Spinal cord (tissue), 10 donors: ENCODE data around the gene FRMD4A. TPM values are rescaled to one million over a fixed set of nuclear protein-coding genes. Genes with fewer than 3 reads are reported as not detected.

Experiments used
- DNase-seq, 6 donors: peaks; one replicate each; pipeline versions ENCODE4 v3.0.0 to v3.0.0-alpha.2; 2013 to 2015; ENCODE audit warnings: low spot score in 6 of 6, low read depth in 4 of 6
- H3K27ac ChIP-seq: one replicate; pipeline ENCODE4 v1.5.1; 2013; ENCODE audit warnings: low read depth, low read length, control low read depth
- H3K27me3 ChIP-seq: one replicate; pipeline ENCODE4 v1.6.1; 2013; ENCODE audit warnings: low read length; ENCODE audit not compliant: control insufficient read depth, insufficient read depth
- H3K36me3 ChIP-seq: one replicate; pipeline ENCODE4 v1.6.1; 2013; ENCODE audit warnings: low read length; ENCODE audit not compliant: control insufficient read depth, insufficient read depth
- H3K4me1 ChIP-seq: one replicate; pipeline ENCODE4 v1.6.1; 2013; ENCODE audit warnings: low read length; ENCODE audit not compliant: control insufficient read depth, insufficient read depth
- H3K4me3 ChIP-seq: one replicate; pipeline ENCODE4 v1.5.1; 2013; ENCODE audit warnings: low read depth, low read length, control low read depth
- H3K9me3 ChIP-seq: one replicate; pipeline ENCODE4 v1.6.1; 2013; ENCODE audit warnings: low read length; ENCODE audit not compliant: control insufficient read depth, insufficient read depth
- WGBS: methylation state at CpG from one replicate; pipeline ENCODE4 v1.1.5; 2013; ENCODE audit warnings: missing lambda C conversion rate; ENCODE audit not compliant: insufficient coverage; 5-methylcytosine and 5-hydroxymethylcytosine counted together
- long read RNA-seq, 4 donors: transcript quantifications; one replicate each; lab custom pipeline, GENCODE V29; 2026
- polyA plus RNA-seq, 2 donors: library from polyadenylated mRNA; unstranded; fragments of 120-200 nt; gene quantifications; one replicate each; pipeline ENCODE4 v1.2.1, GENCODE V29; 2013; ENCODE audit not compliant: insufficient read length in 2 of 2
- total RNA-seq, 2 donors: library from RNA; depleted of rRNA in 1 of 2; stranded (reverse); fragments of 120-200 nt in 1 of 2; fragments of >200 nt in 1 of 2; gene quantifications; one replicate each; pipeline versions ENCODE4 v1.2.3 to v1.2.4, GENCODE V29; 2013 to 2014
- donor health status: healthy.

FRMD4A gene
- 10 to 100 TPM; 75.4 to 87.2 TPM for total RNA-seq
- polyA plus RNA-seq: 10 to 100 TPM; 96.5 to 97.8 TPM
- long read RNA-seq, donor 1, partial matches to known transcripts: 0 of 3 reads
- long read RNA-seq, donor 1, other reads (novel, unspliced or antisense): 0 of 3 reads
- long read RNA-seq, donor 2, partial matches to known transcripts: 0 of 3 reads
- long read RNA-seq, donor 2, other reads (novel, unspliced or antisense): 0 of 3 reads
- long read RNA-seq, donor 3, partial matches to known transcripts: 0 of 3 reads
- long read RNA-seq, donor 3, other reads (novel, unspliced or antisense): 0 of 3 reads
- long read RNA-seq, donor 4, transcript FRMD4A-209 (3 exons, 1,287 nt): major isoform, 5 of 5 reads
- long read RNA-seq, donor 4, partial matches to known transcripts: 0 of 5 reads
- long read RNA-seq, donor 4, other reads (novel, unspliced or antisense): 0 of 5 reads

- no peak within 1 kb of the TSS for H3K27ac ChIP-seq
- peak within 1 kb of the TSS; percentile 31 for H3K4me3 ChIP-seq
- 45% methylated on average over 10 of the region's 14 CpGs for WGBS
Measured at GRCh38 chr10:14330388-14331061, at the start of gene FRMD4A. Gene FRMD4A, minus strand, starts transcription at chr10:14330924.

GRCh38 chr10:14379556-14380280 lies 49.0 kb upstream of the FRMD4A start:
- Histone ChIP-seq H3K9me3 (no peaks in the 10 kb centered on the region), H3K4me1 (peaks cover 11% of the 10 kb centered on the region), H3K27me3 (no peaks in the 10 kb centered on the region), H3K36me3 (no peaks in the 10 kb centered on the region), H3K4me3 (no peak overlapping the region), H3K27ac (no peak overlapping the region)
- DNase-seq: peak in 2 of 6 donors; percentile 63 to 87
- WGBS: 39% methylated on average over 4 of the region's 8 CpGs

More at GRCh38 chr10:14330388-14331061, at the start of gene FRMD4A:
- H3K9me3 ChIP-seq: no peaks in the 10 kb centered on the region
- H3K4me1 ChIP-seq: peaks cover 5% of the 10 kb centered on the region
- H3K27me3 ChIP-seq: peaks cover 2% of the 10 kb centered on the region
- no peaks in the 10 kb centered on the region for H3K36me3 ChIP-seq
- peak in 3 of 6 donors; percentile 23 to 85 (median 67) for DNase-seq

GRCh38 chr10:14378387-14378960 lies 47.8 kb upstream of the FRMD4A start:
- 83% methylated on average over 4 of the region's 6 CpGs for WGBS
- no peaks in the 10 kb centered on the region for H3K36me3 ChIP-seq
- H3K27ac ChIP-seq: no peak overlapping the region
- peaks cover 11% of the 10 kb centered on the region for H3K4me1 ChIP-seq
- H3K9me3 ChIP-seq: no peaks in the 10 kb centered on the region
- no peak overlapping the region for H3K4me3 ChIP-seq
- no peaks in the 10 kb centered on the region for H3K27me3 ChIP-seq
- peak in 1 of 6 donors; percentile 49 for DNase-seq

GRCh38 chr10:14377591-14378175 lies 47.0 kb upstream of the FRMD4A start:
- H3K27ac ChIP-seq: no peak overlapping the region
- H3K36me3 ChIP-seq: no peaks in the 10 kb centered on the region
- H3K4me1 ChIP-seq: peaks cover 11% of the 10 kb centered on the region
- H3K9me3 ChIP-seq: no peaks in the 10 kb centered on the region
- DNase-seq: no peak
- no peak overlapping the region for H3K4me3 ChIP-seq
- 100% methylated on average over 2 of the region's 4 CpGs for WGBS
- no peaks in the 10 kb centered on the region for H3K27me3 ChIP-seq

- Histone ChIP-seq H3K4me1 (peaks cover 11% of the 10 kb centered on the region), H3K4me3 (no peak overlapping the region), H3K9me3 (no peaks in the 10 kb centered on the region), H3K27me3 (no peaks in the 10 kb centered on the region), H3K36me3 (no peaks in the 10 kb centered on the region), H3K27ac (no peak overlapping the region)
- WGBS: 80% methylated on average over 5 of the region's 5 CpGs
- no peak for DNase-seq
Measured at GRCh38 chr10:14374745-14375445, 44.2 kb upstream of the FRMD4A start.

GRCh38 chr10:14372606-14373005 lies 41.9 kb upstream of the FRMD4A start:
- Histone ChIP-seq H3K4me1 (no peaks in the 10 kb centered on the region), H3K4me3 (no peak overlapping the region), H3K9me3 (no peaks in the 10 kb centered on the region), H3K27ac (no peak overlapping the region), H3K27me3 (no peaks in the 10 kb centered on the region), H3K36me3 (no peaks in the 10 kb centered on the region)
- DNase-seq: no peak
- 80% methylated on average over 4 of the region's 4 CpGs for WGBS

GRCh38 chr10:14371581-14371980 lies 40.9 kb upstream of the FRMD4A start:
- Histone ChIP-seq H3K4me3 (no peak overlapping the region), H3K4me1 (no peaks in the 10 kb centered on the region), H3K9me3 (no peaks in the 10 kb centered on the region), H3K27ac (no peak overlapping the region), H3K36me3 (no peaks in the 10 kb centered on the region), H3K27me3 (no peaks in the 10 kb centered on the region)
- peak in 2 of 6 donors; percentile 23 to 60 for DNase-seq
- WGBS: 33% methylated on average over 4 of the region's 4 CpGs

GRCh38 chr10:14370894-14371293 lies 40.2 kb upstream of the FRMD4A start:
- no peaks in the 10 kb centered on the region for H3K9me3 ChIP-seq
- H3K36me3 ChIP-seq: no peaks in the 10 kb centered on the region
- WGBS: 100% methylated on average over 2 of the region's 5 CpGs
- no peaks in the 10 kb centered on the region for H3K27me3 ChIP-seq
- no peaks in the 10 kb centered on the region for H3K4me1 ChIP-seq
- no peak overlapping the region for H3K27ac ChIP-seq
- no peak overlapping the region for H3K4me3 ChIP-seq
- DNase-seq: peak in 1 of 6 donors; percentile 56
